H9 (cell line): Measurements from ENCODE around the gene LEO1. TPM values are rescaled to one million over a fixed set of nuclear protein-coding genes. Genes with fewer than 3 reads are reported as not detected.

Experiments
- DNase-seq: peaks from one replicate; pipeline ENCODE4 v3.0.0-alpha.2; 2017
- H2AFZ ChIP-seq: one replicate; pipeline ENCODE4 v1.6.1; 2013; ENCODE audit warnings: mild to moderate bottlenecking, low read length, control low read depth, moderate library complexity
- H2AK5ac ChIP-seq: 2 replicates; pipeline ENCODE4 v1.6.1; 2013; ENCODE audit warnings: low read length, control low read depth, mixed read lengths; ENCODE audit not compliant: insufficient read length
- H2BK120ac ChIP-seq: one replicate; pipeline ENCODE4 v1.6.1; 2013; ENCODE audit warnings: low read depth, mild to moderate bottlenecking, low read length, control low read depth, inconsistent platforms; ENCODE audit not compliant: poor library complexity, severe bottlenecking
- H2BK12ac ChIP-seq: 2 replicates; pipeline ENCODE4 v1.6.1; 2013; ENCODE audit warnings: low read length, control low read depth, mixed read lengths, low read depth; ENCODE audit not compliant: insufficient read length
- H2BK15ac ChIP-seq: 2 replicates; pipeline ENCODE4 v1.6.1; 2013; ENCODE audit warnings: low read depth, low read length, control low read depth
- H2BK20ac ChIP-seq: one replicate; pipeline ENCODE4 v1.6.1; 2013; ENCODE audit warnings: low read depth, mild to moderate bottlenecking, low read length, control low read depth, inconsistent platforms; ENCODE audit not compliant: poor library complexity, severe bottlenecking
- H2BK5ac ChIP-seq: 2 replicates; pipeline ENCODE4 v1.6.1; 2013; ENCODE audit warnings: low read length, control low read depth, mixed read lengths; ENCODE audit not compliant: insufficient read length
- H3K14ac ChIP-seq: 2 replicates; pipeline ENCODE4 v1.6.1; 2013; ENCODE audit warnings: low read length, control low read depth; ENCODE audit not compliant: insufficient read depth
- H3K18ac ChIP-seq: 2 replicates; pipeline ENCODE4 v1.6.1; 2013; ENCODE audit warnings: low read depth, mild to moderate bottlenecking, mixed read lengths, low read length, control low read depth; ENCODE audit not compliant: insufficient read length
- H3K23ac ChIP-seq: 2 replicates; pipeline ENCODE4 v1.6.1; 2013; ENCODE audit warnings: low read length, control low read depth, mixed read lengths, low read depth; ENCODE audit not compliant: insufficient read length
- H3K23me2 ChIP-seq: 2 replicates; pipeline ENCODE4 v1.6.1; 2013; ENCODE audit warnings: low read depth, mild to moderate bottlenecking, mixed read lengths, low read length, control low read depth; ENCODE audit not compliant: insufficient read length, poor library complexity, severe bottlenecking
- H3K27ac ChIP-seq: 2 replicates; pipeline ENCODE4 v1.5.1; 2013; ENCODE audit warnings: low read length, control low read depth, mixed read lengths, low read depth; ENCODE audit not compliant: insufficient read length
- H3K27me3 ChIP-seq: 2 replicates; pipeline ENCODE4 v1.6.1; 2013; ENCODE audit warnings: low read length, control low read depth, inconsistent platforms; ENCODE audit not compliant: insufficient read depth
- H3K4ac ChIP-seq: 2 replicates; pipeline ENCODE4 v1.6.1; 2013; ENCODE audit warnings: low read depth, mild to moderate bottlenecking, control low read depth, inconsistent platforms, low read length, moderate library complexity
- H3K4me1 ChIP-seq: 2 replicates; pipeline ENCODE4 v1.6.1; 2013; ENCODE audit warnings: low read length, control low read depth, inconsistent platforms; ENCODE audit not compliant: insufficient read depth
- H3K4me2 ChIP-seq: 2 replicates; pipeline ENCODE4 v1.6.1; 2013; ENCODE audit warnings: low read length, control low read depth, mixed read lengths; ENCODE audit not compliant: insufficient read length, insufficient read depth
- H3K56ac ChIP-seq: 2 replicates; pipeline ENCODE4 v1.6.1; 2013; ENCODE audit warnings: low read depth, mild to moderate bottlenecking, mixed read lengths, low read length, control low read depth; ENCODE audit not compliant: insufficient read length
- H3K79me1 ChIP-seq: 2 replicates; pipeline ENCODE4 v1.6.1; 2013; ENCODE audit warnings: low read depth, mild to moderate bottlenecking, moderate library complexity, low read length, control low read depth, inconsistent platforms; ENCODE audit not compliant: insufficient read depth, poor library complexity, severe bottlenecking
- H3K79me2 ChIP-seq: 2 replicates; pipeline ENCODE4 v1.6.1; 2013; ENCODE audit warnings: low read length, control low read depth, inconsistent platforms; ENCODE audit not compliant: insufficient read depth
- H3K9ac ChIP-seq: 2 replicates; pipeline ENCODE4 v1.6.1; 2013; ENCODE audit warnings: low read length, control low read depth, mixed read lengths; ENCODE audit not compliant: insufficient read length; ENCODE audit errors: extremely low read depth
- H3K9me3 ChIP-seq: one replicate; pipeline ENCODE4 v1.6.1; 2013; ENCODE audit warnings: low read depth, low read length, inconsistent platforms; ENCODE audit not compliant: control insufficient read depth
- H3T11ph ChIP-seq: one replicate; pipeline ENCODE4 v1.6.1; 2013; ENCODE audit warnings: mild to moderate bottlenecking, low read length, control low read depth, inconsistent platforms
- H4K20me1 ChIP-seq: one replicate; pipeline ENCODE4 v1.6.1; 2013; ENCODE audit not compliant: control insufficient read depth, insufficient read length, insufficient read depth
- H4K5ac ChIP-seq: 2 replicates; pipeline ENCODE4 v1.6.1; 2013; ENCODE audit warnings: low read depth, mild to moderate bottlenecking, mixed read lengths, low read length, control low read depth; ENCODE audit not compliant: insufficient read length
- H4K8ac ChIP-seq: replicated peaks from 2 replicates; pipeline ENCODE4 v1.6.1; 2013; ENCODE audit warnings: low read length, control low read depth, mixed read lengths, low read depth; ENCODE audit not compliant: insufficient read length
- H4K91ac ChIP-seq: 2 replicates; pipeline ENCODE4 v1.6.1; 2013; ENCODE audit warnings: low read depth, mild to moderate bottlenecking, moderate library complexity, mixed read lengths, low read length, control low read depth; ENCODE audit not compliant: insufficient read length
- H3K27ac Mint-ChIP-seq, 3 experiments: 2 replicates in 2 of 3; 3 replicates in 1 of 3; pipeline ENCODE4 v1.8.0; 2020 to 2021; ENCODE audit warnings: mixed read lengths in 3 of 3, mild to moderate bottlenecking in 1 of 3, moderate library complexity in 1 of 3
- H3K27me3 Mint-ChIP-seq: 2 replicates; pipeline ENCODE4 v1.8.0; 2021; ENCODE audit warnings: low read depth, mild to moderate bottlenecking, moderate library complexity, mixed read lengths
- H3K36me3 Mint-ChIP-seq, 3 experiments: 2 replicates in 2 of 3; 3 replicates in 1 of 3; pipeline ENCODE4 v1.8.0; 2020 to 2021; ENCODE audit warnings: low read depth in 3 of 3, mixed read lengths in 3 of 3; ENCODE audit not compliant: insufficient read depth in 1 of 3
- H3K4me1 Mint-ChIP-seq, 2 experiments: 2 replicates each; pipeline ENCODE4 v1.8.0; 2020; ENCODE audit warnings: mixed read lengths in 2 of 2
- H3K4me3 Mint-ChIP-seq, 2 experiments: 2 replicates in 1 of 2; 3 replicates in 1 of 2; pipeline ENCODE4 v1.8.0; 2020 to 2021; ENCODE audit warnings: mild to moderate bottlenecking in 2 of 2, mixed read lengths in 2 of 2, moderate library complexity in 1 of 2
- H3K9me3 Mint-ChIP-seq, 2 experiments: 2 replicates in 1 of 2; 3 replicates in 1 of 2; pipeline ENCODE4 v1.8.0; 2020; ENCODE audit warnings: mild to moderate bottlenecking in 2 of 2, mixed read lengths in 2 of 2, moderate library complexity in 1 of 2
- WGBS: extraction: QIAGEN DNeasy Blood & Tissue Kit; methylation state at CpG from one replicate; pipeline ENCODE4 v1.1.7; 2013; ENCODE audit warnings: missing lambda C conversion rate, low lambda C conversion rate, mixed read lengths; ENCODE audit not compliant: insufficient read length; ENCODE audit errors: extremely low coverage; 5-methylcytosine and 5-hydroxymethylcytosine counted together
- total RNA-seq: library from RNA; stranded (reverse); gene quantifications from 2 replicates; pipeline ENCODE4 v1.2.1, GENCODE V29; 2021
- TF ChIP-seq, protein P1 (sequence below): fragments of 200-600 bp; sonication (generic); conservative IDR thresholded peaks from 3 replicates; pipeline ENCODE4 v1.8.0; 2021; ENCODE audit warnings: antibody characterized with exemption, mild to moderate bottlenecking

LEO1 gene
- total RNA-seq, 1 experiment from 2014 or later = 30.3 TPM

- Histone ChIP-seq H3K27me3 (no peaks in the 10 kb centered on the region), H3K14ac (no peak overlapping the region), H2BK20ac (no peak overlapping the region), H3K27ac (no peak overlapping the region), H4K8ac (no peak overlapping the region), H2AK5ac (no peak overlapping the region), H2AFZ (no peak overlapping the region), H2BK5ac (no peak overlapping the region), H3K79me2 (no peaks in the 10 kb centered on the region), H3K79me1 (no peaks in the 10 kb centered on the region), H3K4me2 (no peak overlapping the region), H3K23me2 (no peaks in the 10 kb centered on the region), H2BK15ac (no peak overlapping the region; the same call in 1 of the 2 replicates), H2BK120ac (no peak overlapping the region), H3K4ac (no peak overlapping the region), H3K56ac (no peak overlapping the region), H4K5ac (no peak overlapping the region), H4K91ac (no peak overlapping the region), H2BK12ac (no peak overlapping the region), H4K20me1 (no peaks in the 10 kb centered on the region), H3K9me3 (no peaks in the 10 kb centered on the region), H3K18ac (no peak overlapping the region), H3K4me1 (peaks cover 7% of the 10 kb centered on the region; the same call in 1 of the 2 replicates), H3T11ph (no peak overlapping the region), H3K9ac (no peak overlapping the region), H3K23ac (no peak overlapping the region)
- TF ChIP-seq, protein P1, sequence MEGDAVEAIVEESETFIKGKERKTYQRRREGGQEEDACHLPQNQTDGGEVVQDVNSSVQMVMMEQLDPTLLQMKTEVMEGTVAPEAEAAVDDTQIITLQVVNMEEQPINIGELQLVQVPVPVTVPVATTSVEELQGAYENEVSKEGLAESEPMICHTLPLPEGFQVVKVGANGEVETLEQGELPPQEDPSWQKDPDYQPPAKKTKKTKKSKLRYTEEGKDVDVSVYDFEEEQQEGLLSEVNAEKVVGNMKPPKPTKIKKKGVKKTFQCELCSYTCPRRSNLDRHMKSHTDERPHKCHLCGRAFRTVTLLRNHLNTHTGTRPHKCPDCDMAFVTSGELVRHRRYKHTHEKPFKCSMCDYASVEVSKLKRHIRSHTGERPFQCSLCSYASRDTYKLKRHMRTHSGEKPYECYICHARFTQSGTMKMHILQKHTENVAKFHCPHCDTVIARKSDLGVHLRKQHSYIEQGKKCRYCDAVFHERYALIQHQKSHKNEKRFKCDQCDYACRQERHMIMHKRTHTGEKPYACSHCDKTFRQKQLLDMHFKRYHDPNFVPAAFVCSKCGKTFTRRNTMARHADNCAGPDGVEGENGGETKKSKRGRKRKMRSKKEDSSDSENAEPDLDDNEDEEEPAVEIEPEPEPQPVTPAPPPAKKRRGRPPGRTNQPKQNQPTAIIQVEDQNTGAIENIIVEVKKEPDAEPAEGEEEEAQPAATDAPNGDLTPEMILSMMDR = no peak
- no peaks in the 10 kb centered on the region for H3K9me3 Mint-ChIP-seq
- WGBS = no CpG with 5 or more reads among the region's 3 CpGs
- peaks cover 12 to 13% of the 10 kb centered on the region in 2 experiments for H3K4me1 Mint-ChIP-seq
- DNase-seq = no peak
- no peak overlapping the region for H3K4me3 Mint-ChIP-seq
- H3K27ac Mint-ChIP-seq = no peak overlapping the region
- peaks cover 0 to 5% (median 4%) of the 10 kb centered on the region in 3 experiments; a peak in 3 of 7 replicates for H3K36me3 Mint-ChIP-seq
- no peaks in the 10 kb centered on the region for H3K27me3 Mint-ChIP-seq
Measured at GRCh38 chr15:51926809-51927208, 44.8 kb downstream of the LEO1 start.
